ENCODE results near the gene RPL22. TPM values are rescaled to one million over a fixed set of nuclear protein-coding genes. Genes with fewer than 3 reads are reported as not detected.

The RPL22 gene
- total and polyA plus RNA-seq, 2 of the 13 experiments (the other 11 are each of a cell fraction or from before 2014, with no cell fraction given): 214 to 545 TPM

DNA sequence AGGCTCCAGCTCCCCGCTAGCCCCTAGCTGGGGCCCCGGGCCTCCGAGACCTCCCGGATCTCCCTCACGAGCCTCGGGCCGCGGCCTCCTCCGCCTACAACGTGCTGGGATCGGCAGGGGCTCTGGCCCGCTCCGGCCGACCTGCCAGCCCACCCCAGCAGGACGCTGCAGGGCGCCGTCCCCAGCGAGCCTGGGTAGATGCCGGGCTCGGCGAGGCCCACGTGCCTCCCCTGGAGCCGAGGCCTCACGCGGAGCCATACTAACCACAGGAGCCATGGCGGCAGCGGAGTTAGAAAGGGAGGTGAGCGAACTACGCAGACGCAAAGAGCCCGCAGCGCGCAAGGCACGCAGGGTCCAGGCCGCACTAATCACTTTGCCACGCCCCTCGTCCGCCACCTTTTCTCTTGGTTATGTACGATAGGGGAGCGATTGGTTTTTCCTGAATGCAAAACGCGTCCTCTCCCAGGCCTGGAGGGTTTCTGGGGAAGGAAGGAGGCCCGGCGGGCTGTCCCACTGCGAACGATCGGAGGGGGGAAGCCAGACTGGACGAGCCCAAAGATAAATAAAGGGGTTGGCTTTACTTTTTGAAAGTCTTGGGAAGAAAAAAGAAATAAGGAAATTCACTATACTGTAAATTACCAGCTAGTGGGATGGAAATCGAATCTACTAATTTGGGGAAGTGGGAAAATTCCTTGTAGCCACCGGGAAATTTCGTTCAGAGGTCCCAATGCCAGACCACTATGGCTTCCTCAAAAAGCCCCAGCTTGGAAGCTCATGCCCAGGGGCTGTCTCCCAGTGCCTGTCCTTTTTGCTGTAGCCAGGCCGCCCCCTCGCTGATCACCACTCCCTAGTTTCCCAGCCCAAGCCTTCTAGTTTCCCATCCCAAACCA is at the start of gene RPL22 (continued):
- TF ChIP-seq, protein P1, sequence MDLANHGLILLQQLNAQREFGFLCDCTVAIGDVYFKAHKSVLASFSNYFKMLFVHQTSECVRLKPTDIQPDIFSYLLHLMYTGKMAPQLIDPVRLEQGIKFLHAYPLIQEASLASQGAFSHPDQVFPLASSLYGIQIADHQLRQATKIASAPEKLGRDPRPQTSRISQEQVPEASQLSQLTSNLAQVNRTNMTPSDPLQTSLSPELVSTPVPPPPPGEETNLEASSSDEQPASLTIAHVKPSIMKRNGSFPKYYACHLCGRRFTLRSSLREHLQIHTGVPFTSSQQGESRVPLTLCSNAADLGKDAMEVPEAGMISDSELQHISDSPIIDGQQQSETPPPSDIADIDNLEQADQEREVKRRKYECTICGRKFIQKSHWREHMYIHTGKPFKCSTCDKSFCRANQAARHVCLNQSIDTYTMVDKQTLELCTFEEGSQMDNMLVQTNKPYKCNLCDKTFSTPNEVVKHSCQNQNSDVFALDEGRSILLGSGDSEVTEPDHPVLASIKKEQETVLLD (CRISPR knock-in tag; IDR thresholded peaks at IDR 0.05; ENCODE audit: low read depth): peak; percentile 77
- no peak for TF ChIP-seq ZNF24 (IDR thresholded peaks at IDR 0.05)
- no peak for TF ChIP-seq ADNP (CRISPR knock-in tag; IDR thresholded peaks at IDR 0.05)
- TF ChIP-seq, protein P2, sequence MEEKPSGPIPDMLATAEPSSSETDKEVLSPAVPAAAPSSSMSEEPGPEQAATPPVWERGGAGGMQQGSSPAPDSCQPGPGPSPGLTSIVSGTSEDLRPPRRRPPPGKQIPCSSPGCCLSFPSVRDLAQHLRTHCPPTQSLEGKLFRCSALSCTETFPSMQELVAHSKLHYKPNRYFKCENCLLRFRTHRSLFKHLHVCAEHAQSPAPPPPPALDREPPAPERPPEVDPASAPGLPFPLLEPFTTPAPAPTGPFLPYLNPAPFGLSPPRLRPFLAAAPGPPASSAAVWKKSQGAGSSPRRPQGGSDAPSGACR (CRISPR knock-in tag; IDR thresholded peaks at IDR 0.05): peak; percentile 77; the same call in 1 of the 2 replicates
- TF ChIP-seq ZNF556 (CRISPR knock-in tag; IDR thresholded peaks at IDR 0.05; ENCODE audit: borderline replicate concordance): peak; percentile 86; the same call in 1 of the 2 replicates
- TF ChIP-seq, protein P3, sequence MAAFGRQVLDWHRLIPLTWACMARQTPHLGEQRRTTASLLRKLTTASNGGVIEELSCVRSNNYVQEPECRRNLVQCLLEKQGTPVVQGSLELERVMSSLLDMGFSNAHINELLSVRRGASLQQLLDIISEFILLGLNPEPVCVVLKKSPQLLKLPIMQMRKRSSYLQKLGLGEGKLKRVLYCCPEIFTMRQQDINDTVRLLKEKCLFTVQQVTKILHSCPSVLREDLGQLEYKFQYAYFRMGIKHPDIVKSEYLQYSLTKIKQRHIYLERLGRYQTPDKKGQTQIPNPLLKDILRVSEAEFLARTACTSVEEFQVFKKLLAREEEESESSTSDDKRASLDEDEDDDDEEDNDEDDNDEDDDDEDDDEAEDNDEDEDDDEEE (CRISPR knock-in tag; IDR thresholded peaks at IDR 0.05): peak; percentile 85; the same call in 1 of the 2 replicates
- no peak for TF ChIP-seq LCORL (IDR thresholded peaks at IDR 0.05)
- TF ChIP-seq LCORL (CRISPR knock-in tag; IDR thresholded peaks at IDR 0.05): no peak; the same call in 1 of the 2 replicates
- TF ChIP-seq, protein P4, sequence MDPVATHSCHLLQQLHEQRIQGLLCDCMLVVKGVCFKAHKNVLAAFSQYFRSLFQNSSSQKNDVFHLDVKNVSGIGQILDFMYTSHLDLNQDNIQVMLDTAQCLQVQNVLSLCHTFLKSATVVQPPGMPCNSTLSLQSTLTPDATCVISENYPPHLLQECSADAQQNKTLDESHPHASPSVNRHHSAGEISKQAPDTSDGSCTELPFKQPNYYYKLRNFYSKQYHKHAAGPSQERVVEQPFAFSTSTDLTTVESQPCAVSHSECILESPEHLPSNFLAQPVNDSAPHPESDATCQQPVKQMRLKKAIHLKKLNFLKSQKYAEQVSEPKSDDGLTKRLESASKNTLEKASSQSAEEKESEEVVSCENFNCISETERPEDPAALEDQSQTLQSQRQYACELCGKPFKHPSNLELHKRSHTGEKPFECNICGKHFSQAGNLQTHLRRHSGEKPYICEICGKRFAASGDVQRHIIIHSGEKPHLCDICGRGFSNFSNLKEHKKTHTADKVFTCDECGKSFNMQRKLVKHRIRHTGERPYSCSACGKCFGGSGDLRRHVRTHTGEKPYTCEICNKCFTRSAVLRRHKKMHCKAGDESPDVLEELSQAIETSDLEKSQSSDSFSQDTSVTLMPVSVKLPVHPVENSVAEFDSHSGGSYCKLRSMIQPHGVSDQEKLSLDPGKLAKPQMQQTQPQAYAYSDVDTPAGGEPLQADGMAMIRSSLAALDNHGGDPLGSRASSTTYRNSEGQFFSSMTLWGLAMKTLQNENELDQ (CRISPR knock-in tag; IDR thresholded peaks at IDR 0.05; ENCODE audit: borderline replicate concordance): 0 out of 2 replicates have a peak, but pooled peaks have one; percentile 34
- TF ChIP-seq, protein P5, sequence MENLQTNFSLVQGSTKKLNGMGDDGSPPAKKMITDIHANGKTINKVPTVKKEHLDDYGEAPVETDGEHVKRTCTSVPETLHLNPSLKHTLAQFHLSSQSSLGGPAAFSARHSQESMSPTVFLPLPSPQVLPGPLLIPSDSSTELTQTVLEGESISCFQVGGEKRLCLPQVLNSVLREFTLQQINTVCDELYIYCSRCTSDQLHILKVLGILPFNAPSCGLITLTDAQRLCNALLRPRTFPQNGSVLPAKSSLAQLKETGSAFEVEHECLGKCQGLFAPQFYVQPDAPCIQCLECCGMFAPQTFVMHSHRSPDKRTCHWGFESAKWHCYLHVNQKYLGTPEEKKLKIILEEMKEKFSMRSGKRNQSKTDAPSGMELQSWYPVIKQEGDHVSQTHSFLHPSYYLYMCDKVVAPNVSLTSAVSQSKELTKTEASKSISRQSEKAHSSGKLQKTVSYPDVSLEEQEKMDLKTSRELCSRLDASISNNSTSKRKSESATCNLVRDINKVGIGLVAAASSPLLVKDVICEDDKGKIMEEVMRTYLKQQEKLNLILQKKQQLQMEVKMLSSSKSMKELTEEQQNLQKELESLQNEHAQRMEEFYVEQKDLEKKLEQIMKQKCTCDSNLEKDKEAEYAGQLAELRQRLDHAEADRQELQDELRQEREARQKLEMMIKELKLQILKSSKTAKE (CRISPR knock-in tag; IDR thresholded peaks at IDR 0.05; ENCODE audit: borderline replicate concordance): no peak; the same call in 1 of the 2 replicates
- TF ChIP-seq TBX2 (CRISPR knock-in tag; IDR thresholded peaks at IDR 0.05; ENCODE audit: borderline replicate concordance): peak; percentile 89
- TF ChIP-seq ZNF567 (CRISPR knock-in tag; IDR thresholded peaks at IDR 0.05; ENCODE audit: borderline replicate concordance): no peak
- peak; percentile 75; the same call in 1 of the 2 replicates for TF ChIP-seq PHF21A (CRISPR knock-in tag; IDR thresholded peaks at IDR 0.05)
- TF ChIP-seq ZNF563 (CRISPR knock-in tag; IDR thresholded peaks at IDR 0.05): peak; percentile 77; the same call in 1 of the 2 replicates
- TF ChIP-seq JUNB (CRISPR knock-in tag; IDR thresholded peaks at IDR 0.05; ENCODE audit: borderline replicate concordance): no peak
- peak; percentile 85 for TF ChIP-seq MED13 (CRISPR knock-in tag; IDR thresholded peaks at IDR 0.05)
- TF ChIP-seq GTF2F1 (IDR thresholded peaks at IDR 0.05; ENCODE audit: low read length): peak; percentile 67; the same call in 1 of the 2 replicates
- TF ChIP-seq KDM2A (CRISPR knock-in tag; IDR thresholded peaks at IDR 0.05; ENCODE audit: borderline replicate concordance, low read depth): peak; percentile 95
- TF ChIP-seq NR1H2 (CRISPR knock-in tag; IDR thresholded peaks at IDR 0.05; ENCODE audit: borderline replicate concordance, low read depth): peak; percentile 95
- TF ChIP-seq ZSCAN12 (CRISPR knock-in tag; IDR thresholded peaks at IDR 0.05): peak; percentile 91
- peak; percentile 57 for TF ChIP-seq ZNF296 (CRISPR knock-in tag; conservative IDR thresholded peaks at IDR 0.05)
